HepG2 (cell line): ENCODE data around the gene HSF2BP. TPM values are rescaled to one million over a fixed set of nuclear protein-coding genes. Genes with fewer than 3 reads are reported as not detected.

Experiments
- ATAC-seq: fragments of 200-7000 bp; cut with Tn5 transposase; 3 replicates; pipeline ENCODE4 v1.9.1; 2020; ENCODE audit warnings: mild to moderate bottlenecking, moderate library complexity
- BruUV-seq: library from RNA; stranded (reverse); fragments of 400-500 nt; replicated peaks from 2 replicates; lab custom pipeline; 2021; lab: Mats Ljungman, UMichigan
- CTCF ChIA-PET: fragments of 300-600 bp; formaldehyde crosslinking; extraction: SDS; loops from one replicate; lab custom pipeline; 2021; ENCODE audit warnings: low total read pairs, inconsistent platforms, low intra/inter-chr PET ratio; lab: Yijun Ruan, JAX
- POLR2A ChIA-PET: fragments of 350-600 bp; sonication (Branson Sonifier 250); formaldehyde crosslinking; loops from one replicate; lab custom pipeline; 2020; ENCODE audit warnings: antibody characterized with exemption, inconsistent platforms; lab: Yijun Ruan, JAX
- DNase-seq: peaks from one replicate; pipeline ENCODE4 v3.0.0-alpha.2; 2015; ENCODE audit warnings: low spot score
- FAIRE-seq: peaks from 3 replicates; lab custom pipeline; 2011; peaks lifted over from hg19 to GRCh38; lab: Jason Lieb, UNC
- H2AFZ ChIP-seq: one replicate; pipeline ENCODE4 v1.6.1; 2011; ENCODE audit warnings: low read length, inconsistent platforms
- H3K27ac ChIP-seq: fragments of 300-600 bp; 3 replicates; pipeline ENCODE4 v1.8.0; 2011; ENCODE audit warnings: mixed run types, mild to moderate bottlenecking, mixed read lengths, low read length, inconsistent platforms; ENCODE audit not compliant: insufficient read depth; ENCODE audit errors: extremely low read length
- H3K27me3 ChIP-seq, 2 experiments: fragments of 200-600 bp in 1 of 2; 2 replicates in 1 of 2; 3 replicates in 1 of 2; pipeline versions ENCODE4 v1.6.0 to v1.8.0; 2011; ENCODE audit warnings: low read length in 2 of 2, mild to moderate bottlenecking in 2 of 2, moderate library complexity in 2 of 2, inconsistent platforms in 1 of 2; ENCODE audit not compliant: insufficient read depth in 2 of 2, control insufficient read depth in 1 of 2
- H3K36me3 ChIP-seq, 2 experiments: fragments of 200-600 bp in 1 of 2; replicated peaks in 1 of 2; 2 replicates in 1 of 2; 3 replicates in 1 of 2; pipeline versions ENCODE4 v1.5.1 to v1.8.0; 2011; ENCODE audit warnings: low read length in 2 of 2, inconsistent platforms in 1 of 2; ENCODE audit not compliant: insufficient read depth in 2 of 2, control insufficient read depth in 1 of 2
- H3K4me1 ChIP-seq: 2 replicates; pipeline ENCODE4 v1.5.1; 2012; ENCODE audit warnings: low read length, inconsistent platforms; ENCODE audit not compliant: insufficient read depth
- H3K4me2 ChIP-seq: 2 replicates; pipeline ENCODE4 v1.6.0; 2011; ENCODE audit warnings: low read depth, low read length, inconsistent platforms
- H3K4me3 ChIP-seq, 3 experiments: fragments of 200-600 bp in 1 of 3; sonication (generic), shearing (Covaris generic) in 1 of 3; replicated peaks in 1 of 3; 2 replicates each; pipeline ENCODE4 v1.5.1; 2011 to 2016; ENCODE audit warnings: low read length in 3 of 3, inconsistent platforms in 2 of 3, low read depth in 2 of 3, mild to moderate bottlenecking in 2 of 3, control low read depth in 1 of 3, mixed read lengths in 1 of 3; ENCODE audit not compliant: insufficient read depth in 1 of 3
- H3K79me2 ChIP-seq: one replicate; pipeline ENCODE4 v1.6.1; 2011; ENCODE audit warnings: low read length, inconsistent platforms; ENCODE audit not compliant: insufficient read depth
- H3K9ac ChIP-seq: 2 replicates; pipeline ENCODE4 v1.6.0; 2011; ENCODE audit warnings: mild to moderate bottlenecking, low read depth, low read length, inconsistent platforms; ENCODE audit not compliant: insufficient read depth
- H3K9me3 ChIP-seq: 2 replicates; pipeline ENCODE4 v1.5.1; 2012; ENCODE audit warnings: mild to moderate bottlenecking, low read length
- H4K20me1 ChIP-seq: 2 replicates; pipeline ENCODE4 v1.6.0; 2011; ENCODE audit warnings: inconsistent platforms, mild to moderate bottlenecking, low read length, moderate library complexity; ENCODE audit not compliant: insufficient read depth
- CCDC6 ChIP-seq: sonication (generic); formaldehyde crosslinking; IDR thresholded peaks from 2 replicates; pipeline ENCODE4 v1.8.1; 2022; ENCODE audit warnings: mild to moderate bottlenecking, missing genetic modification reagents, moderate library complexity
- EP300 ChIP-seq, 3 experiments: sonication (generic) in 1 of 3; formaldehyde crosslinking in 1 of 3; IDR thresholded peaks; 2 replicates each; pipeline versions ENCODE4 v1.5.1 to v1.6.1; 2011 to 2020; ENCODE audit warnings: low read depth in 2 of 3, low read length in 2 of 3, borderline replicate concordance in 1 of 3, improper control_type of control experiment in 1 of 3, mild to moderate bottlenecking in 1 of 3, missing genetic modification reagents in 1 of 3, moderate library complexity in 1 of 3
- ERF ChIP-seq: IDR thresholded peaks from 2 replicates; pipeline ENCODE4 v1.6.1; 2018; ENCODE audit warnings: missing biosample characterization, missing genetic modification reagents
- ETV5 ChIP-seq: IDR thresholded peaks from 2 replicates; pipeline ENCODE4 v1.6.1; 2018; ENCODE audit warnings: missing biosample characterization, missing genetic modification reagents, inconsistent platforms, borderline replicate concordance
- GLI4 ChIP-seq: sonication (generic); formaldehyde crosslinking; IDR thresholded peaks from 2 replicates; pipeline ENCODE4 v1.5.1; 2020; ENCODE audit warnings: missing genetic modification reagents, mild to moderate bottlenecking, moderate library complexity, borderline replicate concordance
- HNF4A ChIP-seq: sonication (generic); formaldehyde crosslinking; IDR thresholded peaks from 2 replicates; pipeline ENCODE4 v1.4.0; 2020; ENCODE audit warnings: missing genetic modification reagents
- NFE2 ChIP-seq: sonication (generic); formaldehyde crosslinking; IDR thresholded peaks from 2 replicates; pipeline ENCODE4 v1.4.0; 2020; ENCODE audit warnings: missing genetic modification reagents
- RARA ChIP-seq: IDR thresholded peaks from 2 replicates; pipeline ENCODE4 v1.6.1; 2016; ENCODE audit warnings: missing genetic modification reagents, missing compliant biosample characterization
- TARDBP ChIP-seq: sonication (generic); formaldehyde crosslinking; IDR thresholded peaks from 2 replicates; pipeline ENCODE4 v1.8.0; 2022; ENCODE audit warnings: mild to moderate bottlenecking, missing genetic modification reagents
- YEATS4 ChIP-seq: sonication (generic); formaldehyde crosslinking; IDR thresholded peaks from 2 replicates; pipeline ENCODE4 v1.4.0; 2020; ENCODE audit warnings: missing genetic modification reagents, borderline replicate concordance
- ZBTB1 ChIP-seq: sonication (generic); formaldehyde crosslinking; IDR thresholded peaks from 2 replicates; pipeline ENCODE4 v1.4.0; 2020; ENCODE audit warnings: missing genetic modification reagents, borderline replicate concordance
- ZFY ChIP-seq: sonication (generic); formaldehyde crosslinking; IDR thresholded peaks from 2 replicates; pipeline ENCODE4 v1.4.0; 2020; ENCODE audit warnings: missing genetic modification reagents
- ZNF234 ChIP-seq: sonication (generic); formaldehyde crosslinking; conservative IDR thresholded peaks from 2 replicates; pipeline ENCODE4 v1.5.1; 2020; ENCODE audit warnings: mild to moderate bottlenecking, missing genetic modification reagents
- ZNF274 ChIP-seq: sonication (generic); formaldehyde crosslinking; IDR thresholded peaks from 2 replicates; pipeline ENCODE4 v1.5.1; 2020; ENCODE audit warnings: mild to moderate bottlenecking, missing genetic modification reagents
- ZNF451 ChIP-seq: sonication (generic); formaldehyde crosslinking; IDR thresholded peaks from 2 replicates; pipeline ENCODE4 v1.5.0; 2020; ENCODE audit warnings: mild to moderate bottlenecking, missing genetic modification reagents
- ZNF543 ChIP-seq: sonication (generic); formaldehyde crosslinking; IDR thresholded peaks from 2 replicates; pipeline ENCODE4 v1.4.0; 2020; ENCODE audit warnings: mild to moderate bottlenecking, missing genetic modification reagents
- ZNF709 ChIP-seq: sonication (generic); formaldehyde crosslinking; IDR thresholded peaks from 2 replicates; pipeline ENCODE4 v1.5.0; 2020; ENCODE audit warnings: mild to moderate bottlenecking, missing genetic modification reagents
- ZNF788 ChIP-seq: sonication (generic); formaldehyde crosslinking; IDR thresholded peaks from 2 replicates; pipeline ENCODE4 v1.5.0; 2020; ENCODE audit warnings: mild to moderate bottlenecking, missing genetic modification reagents, borderline replicate concordance
- ZSCAN21 ChIP-seq: sonication (generic); formaldehyde crosslinking; IDR thresholded peaks from 2 replicates; pipeline ENCODE4 v1.8.0; 2022; ENCODE audit warnings: mild to moderate bottlenecking, missing genetic modification reagents, moderate library complexity, borderline replicate concordance
- WGBS: methylation state at CpG from one replicate; pipeline ENCODE4 v1.1.6; 2017; ENCODE audit warnings: low lambda C conversion rate; 5-methylcytosine and 5-hydroxymethylcytosine counted together
- in situ Hi-C: cut with HindIII; loops from 2 replicates; pipeline ENCODE4 v1.10.0; 2017; ENCODE audit warnings: low pct_unique_long_range_greater_than_20kb; ENCODE audit not compliant: extremely low pct_ligation_motif_present
- intact Hi-C: fragments of 100-400 bp; cut with micrococcal nuclease; formaldehyde crosslinking; loops from one replicate; pipeline ENCODE4 v1.10.0; 2022; ENCODE audit not compliant: unreplicated experiment
- polyA plus RNA-seq, 8 experiments: library from polyadenylated mRNA; depleted of rRNA in 3 of 8; stranded (reverse) in 7 of 8; unstranded in 1 of 8; fragments of >200 nt; fragmentation: Illumina TruSeq in 4 of 8; extraction: Trizol in 4 of 8; gene quantifications; 2 replicates each; pipeline versions ENCODE4 v1.2.1 to v1.2.3, GENCODE V29; 2011 to 2016; ENCODE audit warnings: low read depth in 4 of 8, missing spikeins in 1 of 8, mixed read lengths in 1 of 8; ENCODE audit not compliant: insufficient read depth in 1 of 8
- total RNA-seq, 5 experiments: library from RNA; depleted of rRNA; stranded (reverse); fragments of >200 nt; fragmentation: Illumina TruSeq; extraction: Trizol; gene quantifications; 2 replicates each; pipeline ENCODE4 v1.2.3, GENCODE V29; 2016; ENCODE audit warnings: low read depth in 1 of 5
- TF ChIP-seq, protein P1 (sequence below): sonication (generic); formaldehyde crosslinking; conservative IDR thresholded peaks from 2 replicates; pipeline ENCODE4 v1.8.0; 2022; ENCODE audit warnings: low read depth, missing genetic modification reagents
- TF ChIP-seq, protein P2 (sequence below): sonication (generic); formaldehyde crosslinking; IDR thresholded peaks from 2 replicates; pipeline ENCODE4 v1.5.0; 2020; ENCODE audit warnings: mild to moderate bottlenecking, low read depth, missing genetic modification reagents, borderline replicate concordance
- TF ChIP-seq, protein P3 (sequence below): sonication (generic); formaldehyde crosslinking; IDR thresholded peaks from 2 replicates; pipeline ENCODE4 v1.5.0; 2020; ENCODE audit warnings: mild to moderate bottlenecking, missing genetic modification reagents

Gene HSF2BP
- total and polyA plus RNA-seq, 2 of the 13 experiments (the other 11 are each of a cell fraction or from before 2014, with no cell fraction given), result 0.67 to 2.2 TPM

DNA sequence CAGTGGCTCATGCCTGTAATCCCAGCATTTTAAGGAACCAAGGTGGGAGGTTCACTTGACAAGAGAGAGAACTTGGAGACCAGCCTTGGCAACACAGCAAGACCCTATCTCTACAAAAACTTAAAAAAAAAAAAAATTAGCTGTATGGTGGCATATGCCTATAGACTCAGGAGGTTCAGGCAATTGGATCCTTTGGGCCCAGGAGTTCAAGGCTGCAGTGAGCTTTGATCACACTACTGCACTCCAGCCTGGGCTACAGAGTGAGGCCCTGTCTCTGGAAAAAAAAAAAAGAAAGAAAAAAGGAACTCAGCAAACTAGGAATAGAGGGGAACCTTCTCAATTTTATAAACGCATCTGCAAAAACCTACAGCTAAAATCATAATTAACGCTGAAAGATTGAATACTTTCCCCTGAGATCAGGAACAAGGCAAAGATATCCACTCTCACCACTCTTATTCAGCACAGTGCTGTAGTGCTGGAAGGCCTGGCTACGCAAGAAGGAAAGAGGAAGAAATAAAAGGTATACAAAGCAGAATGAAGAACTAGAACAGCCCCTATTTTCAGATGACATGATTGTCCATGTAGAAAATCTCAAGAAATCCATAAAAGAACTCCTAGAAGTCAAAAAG lies 21.6 kb downstream of the HSF2BP start:
- Histone ChIP-seq H3K27ac (peak overlapping the region; percentile 47), H3K4me2 (no peak overlapping the region)
- CTCF ChIA-PET, result no interaction called here
- TF ChIP-seq ETV5 (CRISPR knock-in tag), result no peak
- no peak for TF ChIP-seq ZBTB1 (CRISPR knock-in tag)
- TF ChIP-seq ZNF709 (CRISPR knock-in tag), result no peak
- TF ChIP-seq RARA (CRISPR knock-in tag), result 0 out of 2 replicates have a peak, but pooled peaks have one; percentile 14
- TF ChIP-seq, protein P1, sequence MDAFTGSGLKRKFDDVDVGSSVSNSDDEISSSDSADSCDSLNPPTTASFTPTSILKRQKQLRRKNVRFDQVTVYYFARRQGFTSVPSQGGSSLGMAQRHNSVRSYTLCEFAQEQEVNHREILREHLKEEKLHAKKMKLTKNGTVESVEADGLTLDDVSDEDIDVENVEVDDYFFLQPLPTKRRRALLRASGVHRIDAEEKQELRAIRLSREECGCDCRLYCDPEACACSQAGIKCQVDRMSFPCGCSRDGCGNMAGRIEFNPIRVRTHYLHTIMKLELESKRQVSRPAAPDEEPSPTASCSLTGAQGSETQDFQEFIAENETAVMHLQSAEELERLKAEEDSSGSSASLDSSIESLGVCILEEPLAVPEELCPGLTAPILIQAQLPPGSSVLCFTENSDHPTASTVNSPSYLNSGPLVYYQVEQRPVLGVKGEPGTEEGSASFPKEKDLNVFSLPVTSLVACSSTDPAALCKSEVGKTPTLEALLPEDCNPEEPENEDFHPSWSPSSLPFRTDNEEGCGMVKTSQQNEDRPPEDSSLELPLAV (CRISPR knock-in tag), result no peak
- TF ChIP-seq, protein P2, sequence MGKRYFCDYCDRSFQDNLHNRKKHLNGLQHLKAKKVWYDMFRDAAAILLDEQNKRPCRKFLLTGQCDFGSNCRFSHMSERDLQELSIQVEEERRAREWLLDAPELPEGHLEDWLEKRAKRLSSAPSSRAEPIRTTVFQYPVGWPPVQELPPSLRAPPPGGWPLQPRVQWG (CRISPR knock-in tag), result no peak
- TF ChIP-seq ERF (CRISPR knock-in tag), result no peak
- no peak for TF ChIP-seq ZNF451 (CRISPR knock-in tag)
- no peak for TF ChIP-seq TARDBP
- no peak for TF ChIP-seq NFE2 (CRISPR knock-in tag)
- no peak for TF ChIP-seq ZSCAN21 (CRISPR knock-in tag)
- TF ChIP-seq ZNF788 (CRISPR knock-in tag), result no peak
- TF ChIP-seq ZNF274 (CRISPR knock-in tag), result no peak
- no peak for TF ChIP-seq GLI4 (CRISPR knock-in tag)
- 0 out of 2 replicates have a peak, but pooled peaks have one; percentile 21 for TF ChIP-seq ZFY
- TF ChIP-seq CCDC6 (CRISPR knock-in tag), result no peak
- no peak for TF ChIP-seq ZNF543 (CRISPR knock-in tag)
- TF ChIP-seq ZNF234, result no peak
- TF ChIP-seq, protein P3, sequence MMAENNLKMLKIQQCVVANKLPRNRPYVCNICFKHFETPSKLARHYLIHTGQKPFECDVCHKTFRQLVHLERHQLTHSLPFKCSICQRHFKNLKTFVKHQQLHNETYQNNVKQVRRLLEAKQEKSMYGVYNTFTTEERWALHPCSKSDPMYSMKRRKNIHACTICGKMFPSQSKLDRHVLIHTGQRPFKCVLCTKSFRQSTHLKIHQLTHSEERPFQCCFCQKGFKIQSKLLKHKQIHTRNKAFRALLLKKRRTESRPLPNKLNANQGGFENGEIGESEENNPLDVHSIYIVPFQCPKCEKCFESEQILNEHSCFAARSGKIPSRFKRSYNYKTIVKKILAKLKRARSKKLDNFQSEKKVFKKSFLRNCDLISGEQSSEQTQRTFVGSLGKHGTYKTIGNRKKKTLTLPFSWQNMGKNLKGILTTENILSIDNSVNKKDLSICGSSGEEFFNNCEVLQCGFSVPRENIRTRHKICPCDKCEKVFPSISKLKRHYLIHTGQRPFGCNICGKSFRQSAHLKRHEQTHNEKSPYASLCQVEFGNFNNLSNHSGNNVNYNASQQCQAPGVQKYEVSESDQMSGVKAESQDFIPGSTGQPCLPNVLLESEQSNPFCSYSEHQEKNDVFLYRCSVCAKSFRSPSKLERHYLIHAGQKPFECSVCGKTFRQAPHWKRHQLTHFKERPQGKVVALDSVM, result no peak
- no peak for TF ChIP-seq YEATS4 (CRISPR knock-in tag)
- peak; percentile 59 for TF ChIP-seq HNF4A (CRISPR knock-in tag)
- TF ChIP-seq EP300 (IDR thresholded peaks at IDR 0.05; ENCODE audit: low read depth in 2 of 2, low read length in 2 of 2), result 0 out of 4 replicates have a peak, but pooled peaks of 1 of the 2 experiments have one; percentile 8
- no peak for TF ChIP-seq EP300 (CRISPR knock-in tag; IDR thresholded peaks at IDR 0.05; ENCODE audit: borderline replicate concordance)

More for the DNA sequence above, 21.6 kb downstream of the HSF2BP start:
- DNase-seq (peak; percentile 33), FAIRE-seq (no peak), ATAC-seq (peak; percentile 79)
- H4K20me1 ChIP-seq, result no peaks in the 10 kb centered on the region
- H3K36me3 ChIP-seq, result no peaks in the 10 kb centered on the region
- BruUV-seq, result no TSS peak
- no peaks in the 10 kb centered on the region for H3K9me3 ChIP-seq
- WGBS, result 81% methylated on average over 3 of the region's 3 CpGs
- in situ Hi-C loops, result no loop called here
- peaks cover 26% of the 10 kb centered on the region for H3K4me1 ChIP-seq
- POLR2A ChIA-PET, result no interaction called here
- no peaks in the 10 kb centered on the region for H3K79me2 ChIP-seq
- intact Hi-C loops, result no loop called here
- no peaks in the 10 kb centered on the region for H3K27me3 ChIP-seq
- H3K9ac ChIP-seq, result no peak overlapping the region
- H3K4me3 ChIP-seq, result no peak overlapping the region
- no peak overlapping the region for H2AFZ ChIP-seq
